Stomach (tissue), 4 donors: ENCODE measurements around the gene C16orf90.

ENCODE experiments used
- POLR2A ChIP-seq, 4 donors: fragments of 450-650 bp; IDR thresholded peaks; one replicate each; pipeline ENCODE4 v1.6.1; 2016; ENCODE audit warnings: antibody characterized with exemption in 4 of 4, control low read depth in 2 of 4, mild to moderate bottlenecking in 1 of 4, moderate library complexity in 1 of 4
- POLR2AphosphoS5 ChIP-seq, 3 donors: sonication (generic); formaldehyde crosslinking; IDR thresholded peaks; one replicate each; pipeline ENCODE4 v1.6.1; 2016; ENCODE audit warnings: antibody characterized with exemption in 3 of 3
- TF ChIP-seq, protein P1 (sequence below), 7 experiments: fragments of 450-650 bp in 4 of 7; fragments of 200-600 bp in 3 of 7; sonication (generic) in 3 of 7; IDR thresholded peaks; one replicate each; pipeline ENCODE4 v1.5.1; 2016 to 2019; ENCODE audit warnings: antibody characterized with exemption in 7 of 7, control low read depth in 2 of 7, mild to moderate bottlenecking in 1 of 7

GRCh38 chr16:3508736-3509135, 13.4 kb upstream of the C16orf90 start:
- TF ChIP-seq POLR2AphosphoS5 (IDR thresholded peaks at IDR 0.05) (no peak), POLR2A (IDR thresholded peaks at IDR 0.05) (no peak)
- TF ChIP-seq, protein P1, sequence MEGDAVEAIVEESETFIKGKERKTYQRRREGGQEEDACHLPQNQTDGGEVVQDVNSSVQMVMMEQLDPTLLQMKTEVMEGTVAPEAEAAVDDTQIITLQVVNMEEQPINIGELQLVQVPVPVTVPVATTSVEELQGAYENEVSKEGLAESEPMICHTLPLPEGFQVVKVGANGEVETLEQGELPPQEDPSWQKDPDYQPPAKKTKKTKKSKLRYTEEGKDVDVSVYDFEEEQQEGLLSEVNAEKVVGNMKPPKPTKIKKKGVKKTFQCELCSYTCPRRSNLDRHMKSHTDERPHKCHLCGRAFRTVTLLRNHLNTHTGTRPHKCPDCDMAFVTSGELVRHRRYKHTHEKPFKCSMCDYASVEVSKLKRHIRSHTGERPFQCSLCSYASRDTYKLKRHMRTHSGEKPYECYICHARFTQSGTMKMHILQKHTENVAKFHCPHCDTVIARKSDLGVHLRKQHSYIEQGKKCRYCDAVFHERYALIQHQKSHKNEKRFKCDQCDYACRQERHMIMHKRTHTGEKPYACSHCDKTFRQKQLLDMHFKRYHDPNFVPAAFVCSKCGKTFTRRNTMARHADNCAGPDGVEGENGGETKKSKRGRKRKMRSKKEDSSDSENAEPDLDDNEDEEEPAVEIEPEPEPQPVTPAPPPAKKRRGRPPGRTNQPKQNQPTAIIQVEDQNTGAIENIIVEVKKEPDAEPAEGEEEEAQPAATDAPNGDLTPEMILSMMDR (IDR thresholded peaks at IDR 0.05) = no peak
